Vagina (tissue), 2 donors: ENCODE measurements around the gene RPS6KA1.

Source experiments
- CTCF ChIP-seq, 3 experiments: fragments of 450-650 bp in 2 of 3; fragments of 200-600 bp in 1 of 3; sonication (generic) in 1 of 3; IDR thresholded peaks; one replicate each; pipeline ENCODE4 v1.5.1; 2017 to 2019; ENCODE audit warnings: antibody characterized with exemption in 3 of 3, mild to moderate bottlenecking in 2 of 3, moderate library complexity in 2 of 3
- POLR2AphosphoS5 ChIP-seq, 2 donors: sonication (generic); formaldehyde crosslinking; IDR thresholded peaks; one replicate each; pipeline ENCODE4 v1.9.0; 2017; ENCODE audit warnings: antibody characterized with exemption in 2 of 2, mild to moderate bottlenecking in 2 of 2, low read depth in 1 of 2; ENCODE audit not compliant: insufficient read depth in 1 of 2

GRCh38 chr1:26536081-26536480 lies 6.5 kb downstream of the RPS6KA1 start:
- no peak for TF ChIP-seq POLR2AphosphoS5 (IDR thresholded peaks at IDR 0.05; ENCODE audit: insufficient read depth in 1 of 2, low read depth in 1 of 2)
- no peak for TF ChIP-seq CTCF (IDR thresholded peaks at IDR 0.05)
